ENCODE measurements around the gene MRPS7. TPM values are rescaled to one million over a fixed set of nuclear protein-coding genes. Genes with fewer than 3 reads are reported as not detected.
A peak's percentile ranks its signal among the peaks of the same experiment; 100 is the strongest.

The MRPS7 gene
- total RNA-seq, 1 donor from 2014 or later = 67.6 TPM

DNA sequence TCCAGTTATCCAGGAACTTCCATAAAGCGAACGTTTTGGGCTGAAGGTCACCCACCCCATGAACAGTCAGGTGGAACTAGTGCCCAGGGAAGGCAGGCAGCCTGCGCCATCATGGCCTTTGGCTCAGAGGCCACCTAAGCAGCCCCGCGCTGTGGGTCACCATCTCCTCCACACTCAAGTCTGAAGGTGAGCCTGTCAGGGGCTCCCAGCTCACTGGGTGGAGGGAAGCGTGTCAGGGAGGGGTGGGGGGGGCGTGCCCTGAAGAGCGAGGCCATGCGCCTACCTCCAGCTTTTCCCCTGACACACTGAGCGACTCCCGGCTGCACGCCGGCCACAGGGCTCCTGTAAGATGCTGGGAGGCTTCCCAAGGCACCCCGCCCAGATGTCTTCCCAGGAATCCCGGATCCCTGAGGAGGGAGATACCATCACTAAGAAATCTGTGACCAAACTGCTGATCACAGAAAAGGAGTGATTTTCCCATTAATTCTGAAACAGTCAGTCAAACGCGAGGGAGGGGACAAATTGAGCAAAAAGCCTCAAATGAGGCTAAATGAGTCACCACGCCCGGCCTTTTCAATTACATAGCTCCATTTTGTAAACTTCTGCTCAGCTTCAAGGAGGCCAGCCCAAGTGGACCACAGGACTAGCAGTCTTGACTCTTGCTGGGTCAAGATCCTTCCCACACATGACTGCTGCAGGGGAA lies 54.0 kb downstream of the MRPS7 start:
- TF ChIP-seq, protein P1, sequence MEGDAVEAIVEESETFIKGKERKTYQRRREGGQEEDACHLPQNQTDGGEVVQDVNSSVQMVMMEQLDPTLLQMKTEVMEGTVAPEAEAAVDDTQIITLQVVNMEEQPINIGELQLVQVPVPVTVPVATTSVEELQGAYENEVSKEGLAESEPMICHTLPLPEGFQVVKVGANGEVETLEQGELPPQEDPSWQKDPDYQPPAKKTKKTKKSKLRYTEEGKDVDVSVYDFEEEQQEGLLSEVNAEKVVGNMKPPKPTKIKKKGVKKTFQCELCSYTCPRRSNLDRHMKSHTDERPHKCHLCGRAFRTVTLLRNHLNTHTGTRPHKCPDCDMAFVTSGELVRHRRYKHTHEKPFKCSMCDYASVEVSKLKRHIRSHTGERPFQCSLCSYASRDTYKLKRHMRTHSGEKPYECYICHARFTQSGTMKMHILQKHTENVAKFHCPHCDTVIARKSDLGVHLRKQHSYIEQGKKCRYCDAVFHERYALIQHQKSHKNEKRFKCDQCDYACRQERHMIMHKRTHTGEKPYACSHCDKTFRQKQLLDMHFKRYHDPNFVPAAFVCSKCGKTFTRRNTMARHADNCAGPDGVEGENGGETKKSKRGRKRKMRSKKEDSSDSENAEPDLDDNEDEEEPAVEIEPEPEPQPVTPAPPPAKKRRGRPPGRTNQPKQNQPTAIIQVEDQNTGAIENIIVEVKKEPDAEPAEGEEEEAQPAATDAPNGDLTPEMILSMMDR (IDR thresholded peaks at IDR 0.05) = no peak
- Mint-ChIP-seq H3K4me3 (no peak overlapping the region), H3K9me3 (no peaks in the 10 kb centered on the region), H3K36me3 (ENCODE audit: low read depth) (peaks cover 43% of the 10 kb centered on the region), H3K27me3 (no peaks in the 10 kb centered on the region), H3K27ac (peak overlapping the region; percentile 93), H3K4me1 (peaks cover 82% of the 10 kb centered on the region)
- POLR2A ChIA-PET = interaction anchor here (0.6 to 22.1 kb wide), 9 partner anchors 19 to 579 kb away, joined by 3 to 1048 read pairs (median 5); partner anchors contain the start of genes GRB2, MIF4GD, RAB37 and SLC25A19
- DNase-seq (no peak), ATAC-seq (ENCODE audit: low read depth) (peak; percentile 11)
- CTCF ChIA-PET = interaction anchor here (0.6 to 1.9 kb wide), 3 partner anchors 18 to 97 kb away, joined by 3 to 6 read pairs (median 4); no protein-coding TSS in a partner anchor
- intact Hi-C loops (cut with micrococcal nuclease) = no loop called here

Other genes starting within 250 kb of the MRPS7 start
- 28.4 and 31.8 TPM in 2 replicates for gene MRPL58, start 249.2 kb upstream of the MRPS7 start, total RNA-seq
- gene ATP5PD, start 214.9 kb upstream of the MRPS7 start, total RNA-seq = 158 and 181 TPM in 2 replicates
- gene KCTD2, start 214.7 kb upstream of the MRPS7 start, total RNA-seq = 19.5 and 20.2 TPM in 2 replicates
- 4.9 and 5.7 TPM in 2 replicates for gene SLC16A5, start 173.9 kb upstream of the MRPS7 start, total RNA-seq
- 11.8 and 15.4 TPM in 2 replicates for gene ARMC7, start 151.9 kb upstream of the MRPS7 start, total RNA-seq
- gene NT5C, start 130.1 kb upstream of the MRPS7 start, total RNA-seq = 95.0 and 98.2 TPM in 2 replicates
- gene JPT1, start 107.4 kb upstream of the MRPS7 start, total RNA-seq = 70.5 and 72.9 TPM in 2 replicates
- gene SUMO2, start 78.9 kb upstream of the MRPS7 start, total RNA-seq = 365 and 394 TPM in 2 replicates
- 103 and 107 TPM in 2 replicates for gene NUP85, start 56.2 kb upstream of the MRPS7 start, total RNA-seq
- 116 and 119 TPM in 2 replicates for gene GGA3, start 273 bp upstream of the MRPS7 start, total RNA-seq
- 50.8 and 55.2 TPM in 2 replicates for gene MIF4GD, start 9.4 kb downstream of the MRPS7 start, total RNA-seq
- 87.6 and 96.7 TPM in 2 replicates for gene SLC25A19, start 27.6 kb downstream of the MRPS7 start, total RNA-seq
- gene GRB2, start 143.8 kb downstream of the MRPS7 start, total RNA-seq = 307 and 320 TPM in 2 replicates
- gene TMEM94, start 194.8 kb downstream of the MRPS7 start, total RNA-seq = 80.3 and 86.6 TPM in 2 replicates